HepG2 (cell line): ENCODE measurements around the gene SLC5A12. TPM values are rescaled to one million over a fixed set of nuclear protein-coding genes. Genes with fewer than 3 reads are reported as not detected.

Experiments used
- ATAC-seq: fragments of 200-7000 bp; cut with Tn5 transposase; 3 replicates; pipeline ENCODE4 v1.9.1; 2020; ENCODE audit warnings: mild to moderate bottlenecking, moderate library complexity
- BruUV-seq: library from RNA; stranded (reverse); fragments of 400-500 nt; replicated peaks from 2 replicates; lab custom pipeline; 2021; lab: Mats Ljungman, UMichigan
- CTCF ChIA-PET: fragments of 300-600 bp; formaldehyde crosslinking; extraction: SDS; loops from one replicate; lab custom pipeline; 2021; ENCODE audit warnings: low total read pairs, inconsistent platforms, low intra/inter-chr PET ratio; lab: Yijun Ruan, JAX
- POLR2A ChIA-PET: fragments of 350-600 bp; sonication (Branson Sonifier 250); formaldehyde crosslinking; loops from one replicate; lab custom pipeline; 2020; ENCODE audit warnings: antibody characterized with exemption, inconsistent platforms; lab: Yijun Ruan, JAX
- DNase-seq: peaks from one replicate; pipeline ENCODE4 v3.0.0-alpha.2; 2015; ENCODE audit warnings: low spot score
- FAIRE-seq: peaks from 3 replicates; lab custom pipeline; 2011; peaks lifted over from hg19 to GRCh38; lab: Jason Lieb, UNC
- H2AFZ ChIP-seq: one replicate; pipeline ENCODE4 v1.6.1; 2011; ENCODE audit warnings: low read length, inconsistent platforms
- H3K27ac ChIP-seq: fragments of 300-600 bp; 3 replicates; pipeline ENCODE4 v1.8.0; 2011; ENCODE audit warnings: mixed run types, mild to moderate bottlenecking, mixed read lengths, low read length, inconsistent platforms; ENCODE audit not compliant: insufficient read depth; ENCODE audit errors: extremely low read length
- H3K27me3 ChIP-seq, 2 experiments: fragments of 200-600 bp in 1 of 2; 2 replicates in 1 of 2; 3 replicates in 1 of 2; pipeline versions ENCODE4 v1.6.0 to v1.8.0; 2011; ENCODE audit warnings: low read length in 2 of 2, mild to moderate bottlenecking in 2 of 2, moderate library complexity in 2 of 2, inconsistent platforms in 1 of 2; ENCODE audit not compliant: insufficient read depth in 2 of 2, control insufficient read depth in 1 of 2
- H3K36me3 ChIP-seq, 2 experiments: fragments of 200-600 bp in 1 of 2; replicated peaks in 1 of 2; 2 replicates in 1 of 2; 3 replicates in 1 of 2; pipeline versions ENCODE4 v1.5.1 to v1.8.0; 2011; ENCODE audit warnings: low read length in 2 of 2, inconsistent platforms in 1 of 2; ENCODE audit not compliant: insufficient read depth in 2 of 2, control insufficient read depth in 1 of 2
- H3K4me1 ChIP-seq: 2 replicates; pipeline ENCODE4 v1.5.1; 2012; ENCODE audit warnings: low read length, inconsistent platforms; ENCODE audit not compliant: insufficient read depth
- H3K4me2 ChIP-seq: 2 replicates; pipeline ENCODE4 v1.6.0; 2011; ENCODE audit warnings: low read depth, low read length, inconsistent platforms
- H3K4me3 ChIP-seq, 3 experiments: fragments of 200-600 bp in 1 of 3; sonication (generic), shearing (Covaris generic) in 1 of 3; replicated peaks in 1 of 3; 2 replicates each; pipeline ENCODE4 v1.5.1; 2011 to 2016; ENCODE audit warnings: low read length in 3 of 3, inconsistent platforms in 2 of 3, low read depth in 2 of 3, mild to moderate bottlenecking in 2 of 3, control low read depth in 1 of 3, mixed read lengths in 1 of 3; ENCODE audit not compliant: insufficient read depth in 1 of 3
- H3K79me2 ChIP-seq: one replicate; pipeline ENCODE4 v1.6.1; 2011; ENCODE audit warnings: low read length, inconsistent platforms; ENCODE audit not compliant: insufficient read depth
- H3K9ac ChIP-seq: 2 replicates; pipeline ENCODE4 v1.6.0; 2011; ENCODE audit warnings: mild to moderate bottlenecking, low read depth, low read length, inconsistent platforms; ENCODE audit not compliant: insufficient read depth
- H3K9me3 ChIP-seq: 2 replicates; pipeline ENCODE4 v1.5.1; 2012; ENCODE audit warnings: mild to moderate bottlenecking, low read length
- H4K20me1 ChIP-seq: 2 replicates; pipeline ENCODE4 v1.6.0; 2011; ENCODE audit warnings: inconsistent platforms, mild to moderate bottlenecking, low read length, moderate library complexity; ENCODE audit not compliant: insufficient read depth
- AGO1 ChIP-seq: fragments of 200-400 bp; formaldehyde crosslinking; IDR thresholded peaks from 2 replicates; pipeline ENCODE4 v1.6.1; 2017; ENCODE audit warnings: mild to moderate bottlenecking, low read depth, low read length, moderate library complexity; ENCODE audit not compliant: poor library complexity, severe bottlenecking
- AHR ChIP-seq: IDR thresholded peaks from 2 replicates; pipeline ENCODE4 v1.6.1; 2018; ENCODE audit warnings: missing genetic modification reagents, missing compliant biosample characterization
- BRCA1 ChIP-seq: sonication (generic); formaldehyde crosslinking; IDR thresholded peaks from 2 replicates; pipeline ENCODE4 v1.4.0; 2020; ENCODE audit warnings: missing genetic modification reagents
- DZIP1 ChIP-seq: sonication (generic); formaldehyde crosslinking; IDR thresholded peaks from 2 replicates; pipeline ENCODE4 v1.5.0; 2020; ENCODE audit warnings: mild to moderate bottlenecking, missing genetic modification reagents
- FOXK1 ChIP-seq: sonication (generic); formaldehyde crosslinking; IDR thresholded peaks from 2 replicates; pipeline ENCODE4 v1.4.0; 2020; ENCODE audit warnings: low read depth, missing genetic modification reagents, borderline replicate concordance
- HOXA9 ChIP-seq: sonication (generic); formaldehyde crosslinking; IDR thresholded peaks from 2 replicates; pipeline ENCODE4 v1.8.1; 2022; ENCODE audit warnings: missing genetic modification reagents, mild to moderate bottlenecking, moderate library complexity, borderline replicate concordance
- REXO4 ChIP-seq: sonication (generic); formaldehyde crosslinking; IDR thresholded peaks from 2 replicates; pipeline ENCODE4 v1.8.0; 2022; ENCODE audit warnings: missing genetic modification reagents, mild to moderate bottlenecking, borderline replicate concordance
- SIN3B ChIP-seq: fragments of 150-350 bp; IDR thresholded peaks from 2 replicates; pipeline ENCODE4 v1.6.1; 2014; ENCODE audit warnings: low read length
- TCF7L2 ChIP-seq: IDR thresholded peaks from 2 replicates; pipeline ENCODE4 v1.6.1; 2011; ENCODE audit warnings: mild to moderate bottlenecking, low read depth, low read length, moderate library complexity
- ZFP1 ChIP-seq: IDR thresholded peaks from 2 replicates; pipeline ENCODE4 v1.6.1; 2016
- ZMAT3 ChIP-seq: sonication (generic); formaldehyde crosslinking; conservative IDR thresholded peaks from 2 replicates; pipeline ENCODE4 v1.7.0; 2021; ENCODE audit warnings: missing genetic modification reagents
- ZNF253 ChIP-seq: sonication (generic); formaldehyde crosslinking; IDR thresholded peaks from 2 replicates; pipeline ENCODE4 v1.8.0; 2022; ENCODE audit warnings: mild to moderate bottlenecking, missing genetic modification reagents, borderline replicate concordance
- ZNF260 ChIP-seq: sonication (generic); formaldehyde crosslinking; IDR thresholded peaks from 2 replicates; pipeline ENCODE4 v1.4.0; 2020; ENCODE audit warnings: missing genetic modification reagents, low read depth, mild to moderate bottlenecking, borderline replicate concordance
- ZNF44 ChIP-seq: sonication (generic); formaldehyde crosslinking; IDR thresholded peaks from 2 replicates; pipeline ENCODE4 v1.5.1; 2020; ENCODE audit warnings: mild to moderate bottlenecking, missing genetic modification reagents
- ZSCAN5A ChIP-seq: sonication (generic); formaldehyde crosslinking; IDR thresholded peaks from 2 replicates; pipeline ENCODE4 v1.8.0; 2022; ENCODE audit warnings: mild to moderate bottlenecking, missing genetic modification reagents, borderline replicate concordance
- WGBS: methylation state at CpG from one replicate; pipeline ENCODE4 v1.1.6; 2017; ENCODE audit warnings: low lambda C conversion rate; 5-methylcytosine and 5-hydroxymethylcytosine counted together
- in situ Hi-C: cut with HindIII; loops from 2 replicates; pipeline ENCODE4 v1.10.0; 2017; ENCODE audit warnings: low pct_unique_long_range_greater_than_20kb; ENCODE audit not compliant: extremely low pct_ligation_motif_present
- intact Hi-C: fragments of 100-400 bp; cut with micrococcal nuclease; formaldehyde crosslinking; loops from one replicate; pipeline ENCODE4 v1.10.0; 2022; ENCODE audit not compliant: unreplicated experiment
- polyA plus RNA-seq, 8 experiments: library from polyadenylated mRNA; depleted of rRNA in 3 of 8; stranded (reverse) in 7 of 8; unstranded in 1 of 8; fragments of >200 nt; fragmentation: Illumina TruSeq in 4 of 8; extraction: Trizol in 4 of 8; gene quantifications; 2 replicates each; pipeline versions ENCODE4 v1.2.1 to v1.2.3, GENCODE V29; 2011 to 2016; ENCODE audit warnings: low read depth in 4 of 8, missing spikeins in 1 of 8, mixed read lengths in 1 of 8; ENCODE audit not compliant: insufficient read depth in 1 of 8
- total RNA-seq, 5 experiments: library from RNA; depleted of rRNA; stranded (reverse); fragments of >200 nt; fragmentation: Illumina TruSeq; extraction: Trizol; gene quantifications; 2 replicates each; pipeline ENCODE4 v1.2.3, GENCODE V29; 2016; ENCODE audit warnings: low read depth in 1 of 5

SLC5A12 gene
- total and polyA plus RNA-seq, 2 of the 13 experiments (the other 11 are each of a cell fraction or from before 2014, with no cell fraction given) = not detected

GRCh38 chr11:26731084-26731456 is 9.2 kb upstream of the SLC5A12 start:
- WGBS = 0% methylated on average over 1 of the region's 1 CpG
- no peaks in the 10 kb centered on the region for H4K20me1 ChIP-seq
- intact Hi-C loops = no loop called here
- ChIA-PET POLR2A (no interaction called here), CTCF (no interaction called here)
- no TSS peak for BruUV-seq
- ATAC-seq (no peak), FAIRE-seq (no peak), DNase-seq (no peak)
- H3K36me3 ChIP-seq = no peaks in the 10 kb centered on the region
- no peak overlapping the region for H3K27ac ChIP-seq
- no peaks in the 10 kb centered on the region for H3K79me2 ChIP-seq
- TF ChIP-seq FOXK1 (CRISPR knock-in tag) (no peak), ZMAT3 (no peak), TCF7L2 (no peak), DZIP1 (CRISPR knock-in tag) (no peak), AHR (CRISPR knock-in tag) (no peak), ZNF44 (CRISPR knock-in tag) (no peak), ZSCAN5A (CRISPR knock-in tag) (no peak), ZNF253 (CRISPR knock-in tag) (no peak), ZFP1 (CRISPR knock-in tag) (no peak), AGO1 (no peak), HOXA9 (no peak), BRCA1 (CRISPR knock-in tag) (no peak), ZNF260 (no peak), SIN3B (no peak), REXO4 (CRISPR knock-in tag) (no peak)
- in situ Hi-C loops = no loop called here
- H3K4me3 ChIP-seq = no peak overlapping the region
- no peaks in the 10 kb centered on the region for H3K27me3 ChIP-seq
- no peak overlapping the region for H2AFZ ChIP-seq
- H3K9me3 ChIP-seq = no peaks in the 10 kb centered on the region
- no peak overlapping the region for H3K9ac ChIP-seq
- no peaks in the 10 kb centered on the region for H3K4me1 ChIP-seq
- no peak overlapping the region for H3K4me2 ChIP-seq
